A549 (cell line): ENCODE results near the gene LBR. TPM values are rescaled to one million over a fixed set of nuclear protein-coding genes. Genes with fewer than 3 reads are reported as not detected.

Experiments
- ATAC-seq, 2 experiments: fragments of 200-7000 bp in 1 of 2; fragments of >200 bp in 1 of 2; cut with Nextera tagmentation in 1 of 2; cut with Tn5 transposase in 1 of 2; 3 replicates each; pipeline versions ENCODE4 v1.8.0 to v1.9.1; 2018 to 2020; ENCODE audit warnings: mild to moderate bottlenecking in 1 of 2, moderate library complexity in 1 of 2
- CTCF ChIA-PET: fragments of 300-600 bp; sonication (Branson Sonifier 250); formaldehyde crosslinking; extraction: SDS; loops from one replicate; lab custom pipeline; 2021; ENCODE audit warnings: antibody characterized with exemption, inconsistent platforms; lab: Yijun Ruan, JAX
- POLR2A ChIA-PET: fragments of 350-600 bp; formaldehyde crosslinking; extraction: SDS; loops from one replicate; lab custom pipeline; 2021; ENCODE audit warnings: antibody characterized with exemption, inconsistent platforms; lab: Yijun Ruan, JAX
- DNase-seq, 2 experiments: peaks; one replicate each; pipeline versions ENCODE4 v3.0.0 to v3.0.0-alpha.2; 2011 to 2016; ENCODE audit warnings: low read depth in 1 of 2, low spot score in 1 of 2
- FAIRE-seq: peaks from 2 replicates; lab custom pipeline; 2011; peaks lifted over from hg19 to GRCh38; lab: Jason Lieb, UNC
- H3K27ac ChIP-seq, 2 experiments: fragments of >200 bp; sonication (Bioruptor Twin); formaldehyde crosslinking; 3 replicates each; pipeline ENCODE4 v1.5.1; 2016 to 2017
- H3K4me1 ChIP-seq: fragments of >200 bp; sonication (Bioruptor Twin); formaldehyde crosslinking; 3 replicates; pipeline ENCODE4 v1.6.1; 2016
- H3K4me2 ChIP-seq: fragments of >200 bp; sonication (Bioruptor Twin); formaldehyde crosslinking; 3 replicates; pipeline ENCODE4 v1.6.1; 2016
- H3K4me3 ChIP-seq: fragments of >200 bp; sonication (Bioruptor Twin); formaldehyde crosslinking; 3 replicates; pipeline ENCODE4 v1.5.1; 2016
- H3K9me3 ChIP-seq: fragments of >200 bp; sonication (Bioruptor Twin); formaldehyde crosslinking; 3 replicates; pipeline ENCODE4 v1.6.1; 2016
- ATOH8 ChIP-seq: fragments of 250-450 bp; sonication (Bioruptor Pico); IDR thresholded peaks from 2 replicates; pipeline ENCODE4 v1.5.0; 2020; ENCODE audit warnings: low read depth, mild to moderate bottlenecking, moderate library complexity
- BCL3 ChIP-seq: fragments of >200 bp; sonication (Bioruptor Twin); formaldehyde crosslinking; IDR thresholded peaks from 3 replicates; pipeline ENCODE4 v1.6.1; 2016
- CBX2 ChIP-seq: fragments of 200-600 bp; sonication (generic); IDR thresholded peaks from 2 replicates; pipeline ENCODE4 v1.6.1; 2016; ENCODE audit warnings: low read depth, mild to moderate bottlenecking, borderline replicate concordance
- CEBPB ChIP-seq, 2 experiments: fragments of >200 bp in 1 of 2; sonication (Bioruptor Twin) in 1 of 2; formaldehyde crosslinking in 1 of 2; IDR thresholded peaks; 2 replicates each; pipeline ENCODE4 v1.6.1; 2012 to 2016
- CTCF ChIP-seq: fragments of >200 bp; sonication (Bioruptor Twin); formaldehyde crosslinking; IDR thresholded peaks from 3 replicates; pipeline ENCODE4 v1.5.1; 2016
- E2F6 ChIP-seq: IDR thresholded peaks from 2 replicates; pipeline ENCODE4 v1.6.1; 2012; ENCODE audit warnings: low read depth, borderline replicate concordance
- ESRRA ChIP-seq: fragments of 150-350 bp; IDR thresholded peaks from 2 replicates; pipeline ENCODE4 v1.6.1; 2014; ENCODE audit warnings: mild to moderate bottlenecking, low read length, borderline replicate concordance
- FOSB ChIP-seq: fragments of 250-450 bp; sonication (Bioruptor Pico); IDR thresholded peaks from 2 replicates; pipeline ENCODE4 v1.5.0; 2020; ENCODE audit warnings: mild to moderate bottlenecking, moderate library complexity
- FOSL2 ChIP-seq, 2 experiments: fragments of 450-650 bp in 1 of 2; fragments of >200 bp in 1 of 2; sonication (Bioruptor Twin) in 1 of 2; formaldehyde crosslinking; IDR thresholded peaks; 2 replicates each; pipeline versions ENCODE4 v1.5.0 to v1.6.1; 2016 to 2020; ENCODE audit warnings: mild to moderate bottlenecking in 1 of 2, moderate library complexity in 1 of 2
- FOXS1 ChIP-seq: fragments of 250-450 bp; sonication (Bioruptor Pico); IDR thresholded peaks from 2 replicates; pipeline ENCODE4 v1.5.0; 2020; ENCODE audit warnings: mild to moderate bottlenecking, moderate library complexity
- GATA3 ChIP-seq: IDR thresholded peaks from 2 replicates; pipeline ENCODE4 v1.6.1; 2012; ENCODE audit warnings: borderline replicate concordance
- HMGXB4 ChIP-seq: fragments of 250-450 bp; sonication (Bioruptor Pico); IDR thresholded peaks from 2 replicates; pipeline ENCODE4 v1.5.0; 2021; ENCODE audit warnings: mild to moderate bottlenecking, moderate library complexity, borderline replicate concordance
- HOXB5 ChIP-seq: fragments of 250-450 bp; sonication (Bioruptor Pico); IDR thresholded peaks from 2 replicates; pipeline ENCODE4 v1.5.0; 2020; ENCODE audit warnings: mild to moderate bottlenecking, moderate library complexity
- JUN ChIP-seq, 2 experiments: fragments of >200 bp; sonication (Bioruptor Twin); formaldehyde crosslinking; IDR thresholded peaks; 2 replicates in 1 of 2; 3 replicates in 1 of 2; pipeline ENCODE4 v1.6.1; 2016 to 2017
- JUNB ChIP-seq: fragments of >200 bp; sonication (Bioruptor Twin); formaldehyde crosslinking; IDR thresholded peaks from 2 replicates; pipeline ENCODE4 v1.6.1; 2016
- MAFK ChIP-seq: fragments of 450-650 bp; IDR thresholded peaks from 2 replicates; pipeline ENCODE4 v1.6.1; 2014; ENCODE audit not compliant: partially characterized antibody
- MAX ChIP-seq: IDR thresholded peaks from 2 replicates; pipeline ENCODE4 v1.6.1; 2012
- MYC ChIP-seq: IDR thresholded peaks from 2 replicates; pipeline ENCODE4 v1.6.1; 2012; ENCODE audit warnings: mild to moderate bottlenecking, inconsistent platforms, low read length, improper control_type of control experiment, borderline replicate concordance
- NFE2L2 ChIP-seq: fragments of 150-350 bp; conservative IDR thresholded peaks from 2 replicates; pipeline ENCODE4 v1.6.1; 2014; ENCODE audit warnings: low read length
- NR3C1 ChIP-seq: fragments of >200 bp; sonication (Bioruptor Twin); formaldehyde crosslinking; IDR thresholded peaks from 3 replicates; pipeline ENCODE4 v1.6.1; 2017
- PHF8 ChIP-seq: fragments of 200-600 bp; sonication (generic); IDR thresholded peaks from 2 replicates; pipeline ENCODE4 v1.6.1; 2016; ENCODE audit warnings: low read depth, mild to moderate bottlenecking, antibody characterized with exemption, moderate library complexity, borderline replicate concordance
- POLR2A ChIP-seq: IDR thresholded peaks from 2 replicates; pipeline ENCODE4 v1.6.1; 2012; ENCODE audit warnings: mild to moderate bottlenecking, low read length
- POLR2AphosphoS2 ChIP-seq: conservative IDR thresholded peaks from 2 replicates; pipeline ENCODE4 v1.6.1; 2012; ENCODE audit warnings: low read length, improper control_type of control experiment, inconsistent platforms
- RNF2 ChIP-seq: fragments of 200-600 bp; sonication (generic); IDR thresholded peaks from 2 replicates; pipeline ENCODE4 v1.6.1; 2016; ENCODE audit warnings: low read depth, mild to moderate bottlenecking, antibody characterized with exemption, moderate library complexity, borderline replicate concordance
- SMC3 ChIP-seq: fragments of >200 bp; sonication (Bioruptor Twin); formaldehyde crosslinking; IDR thresholded peaks from 3 replicates; pipeline ENCODE4 v1.6.1; 2018; ENCODE audit warnings: inconsistent platforms
- TFCP2L1 ChIP-seq: fragments of 250-450 bp; sonication (Bioruptor Pico); IDR thresholded peaks from 2 replicates; pipeline ENCODE4 v1.5.0; 2021; ENCODE audit warnings: mild to moderate bottlenecking
- ZC3H11A ChIP-seq: fragments of 450-650 bp; IDR thresholded peaks from 2 replicates; pipeline ENCODE4 v1.6.1; 2014; ENCODE audit warnings: antibody characterized with exemption, mild to moderate bottlenecking
- ZFP36 ChIP-seq: fragments of 450-650 bp; IDR thresholded peaks from 2 replicates; pipeline ENCODE4 v1.6.1; 2014; ENCODE audit warnings: borderline replicate concordance; ENCODE audit not compliant: partially characterized antibody
- ZNF302 ChIP-seq: fragments of 250-450 bp; sonication (Bioruptor Pico); IDR thresholded peaks from 2 replicates; pipeline ENCODE4 v1.9.0; 2021; ENCODE audit warnings: inconsistent platforms, mild to moderate bottlenecking, moderate library complexity
- WGBS: methylation state at CpG from one replicate; pipeline ENCODE4 v1.1.6; 2017; ENCODE audit errors: missing lambda C conversion rate; 5-methylcytosine and 5-hydroxymethylcytosine counted together
- polyA plus RNA-seq, 4 experiments: library from polyadenylated mRNA; depleted of rRNA in 3 of 4; stranded (reverse); fragments of >200 nt; fragmentation: RNase III in 1 of 4; extraction: RNeasy Plus Mini Kit Qiagen cat#74134 plus additional on column Dnase treatment in 1 of 4; gene quantifications; 2 replicates in 3 of 4; 3 replicates in 1 of 4; pipeline ENCODE4 v1.2.3, GENCODE V29; 2011 to 2017
- TF ChIP-seq, protein P1 (sequence below): IDR thresholded peaks from 2 replicates; pipeline ENCODE4 v1.6.1; 2012

LBR gene
- polyA plus RNA-seq, 2 of the 4 experiments (the other 2 are of a cell fraction) = 40.8 to 68.7 TPM

- FAIRE-seq = peak; percentile 28
- peaks cover 37% of the 10 kb centered on the region for H3K4me1 ChIP-seq
- peak overlapping the region; percentile 7; the same call in 1 of the 3 replicates for H3K4me3 ChIP-seq
- H3K9me3 ChIP-seq = no peaks in the 10 kb centered on the region
- under 1% methylated on average over 5 of the region's 5 CpGs for WGBS
- peak overlapping the region; percentile 49 to 60; a peak in 4 of 6 replicates for H3K27ac ChIP-seq
- peak overlapping the region; percentile 83 for H3K4me2 ChIP-seq
- TF ChIP-seq NFE2L2 (no peak), CTCF (no peak), FOSL2 (IDR thresholded peaks at IDR 0.05) (no peak), FOSL2 (CRISPR knock-in tag; IDR thresholded peaks at IDR 0.05) (peak; percentile 67), JUNB (peak; percentile 53; the same call in 1 of the 2 replicates), E2F6 (no peak), BCL3 (peak; percentile 35; the same call in 1 of the 3 replicates), FOXS1 (CRISPR knock-in tag) (no peak), ZC3H11A (no peak), RNF2 (no peak), TFCP2L1 (no peak), CEBPB (IDR thresholded peaks at IDR 0.05) (peak; percentile 75 to 89; a peak in 3 of 4 replicates), JUN (IDR thresholded peaks at IDR 0.05) (peak; percentile 30 to 36; a peak in 1 of 5 replicates), MAFK (no peak), GATA3 (no peak; the same call in 1 of the 2 replicates), ZNF302 (CRISPR knock-in tag) (no peak), ZFP36 (no peak), CBX2 (no peak), FOSB (no peak), MYC (no peak), POLR2A (no peak), HMGXB4 (CRISPR knock-in tag) (no peak), ATOH8 (CRISPR knock-in tag) (no peak), POLR2AphosphoS2 (no peak), NR3C1 (no peak), PHF8 (no peak), HOXB5 (CRISPR knock-in tag) (no peak), ESRRA (no peak), SMC3 (no peak), MAX (no peak)
- TF ChIP-seq, protein P1, sequence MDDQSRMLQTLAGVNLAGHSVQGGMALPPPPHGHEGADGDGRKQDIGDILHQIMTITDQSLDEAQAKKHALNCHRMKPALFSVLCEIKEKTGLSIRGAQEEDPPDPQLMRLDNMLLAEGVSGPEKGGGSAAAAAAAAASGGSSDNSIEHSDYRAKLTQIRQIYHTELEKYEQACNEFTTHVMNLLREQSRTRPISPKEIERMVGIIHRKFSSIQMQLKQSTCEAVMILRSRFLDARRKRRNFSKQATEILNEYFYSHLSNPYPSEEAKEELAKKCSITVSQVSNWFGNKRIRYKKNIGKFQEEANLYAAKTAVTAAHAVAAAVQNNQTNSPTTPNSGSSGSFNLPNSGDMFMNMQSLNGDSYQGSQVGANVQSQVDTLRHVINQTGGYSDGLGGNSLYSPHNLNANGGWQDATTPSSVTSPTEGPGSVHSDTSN = no peak
- TF ChIP-seq, all 56 proteins: peak for 5
- DNase-seq (peak in 1 of 2 experiments; percentile 71), ATAC-seq (peak; percentile 70 to 71)
- CTCF ChIA-PET = interaction anchor here (0.9 to 13.1 kb wide), 6 partner anchors 9 to 478 kb away, joined by 3 to 138 read pairs (median 4); no protein-coding TSS in a partner anchor
- POLR2A ChIA-PET = no interaction called here
Measured at GRCh38 chr1:225453797-225454648, 26.2 kb upstream of the LBR start.
